GM19193 (cell line): Measurements from ENCODE around the gene ARMC9.

Source experiments
- POLR2A ChIP-seq: IDR thresholded peaks from 4 replicates; pipeline ENCODE4 v1.6.1; 2011; ENCODE audit not compliant: insufficient read depth, insufficient read length; ENCODE audit errors: extremely low read depth

The ARMC9 gene

DNA sequence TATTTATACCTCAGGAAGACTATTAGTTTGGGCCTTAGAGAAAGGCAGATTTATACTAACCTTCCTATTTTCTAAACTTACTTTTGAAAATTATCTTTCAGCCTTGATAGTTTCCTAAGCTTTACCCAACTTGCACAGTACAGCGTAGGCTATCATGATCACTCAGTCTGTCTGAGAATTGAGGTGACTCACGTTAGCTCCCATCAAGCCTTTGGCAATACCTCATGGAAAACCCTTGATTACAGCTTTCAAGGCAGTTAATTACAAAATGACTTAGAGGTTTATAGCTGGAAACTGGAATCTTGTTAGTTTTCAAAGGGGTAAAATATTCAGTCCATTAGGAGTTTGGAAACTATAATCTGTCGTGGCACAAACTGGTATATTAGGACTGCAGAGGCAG lies 26.4 kb upstream of the ARMC9 start:
- TF ChIP-seq POLR2A, result no peak

DNA sequence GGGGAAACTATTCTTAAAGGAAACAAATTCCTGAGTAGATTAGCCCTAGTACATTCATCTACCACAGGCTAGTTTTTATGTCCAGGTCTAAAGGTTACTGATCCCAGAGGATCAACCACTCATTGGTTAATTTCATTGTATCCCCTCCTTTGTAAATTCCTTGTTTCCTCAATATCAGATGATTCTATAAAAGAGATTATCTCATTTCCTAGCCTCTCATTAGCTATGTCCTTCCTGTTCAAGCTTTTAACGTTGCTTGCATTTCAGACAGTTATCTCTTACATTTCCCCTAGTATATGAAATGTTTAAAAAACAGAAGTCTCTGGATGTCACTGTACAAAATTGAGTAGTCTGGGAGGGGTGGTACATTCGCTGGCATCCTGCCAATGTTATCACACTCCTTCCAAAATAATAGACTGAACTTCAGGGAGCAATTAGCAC lies 24.2 kb upstream of the ARMC9 start:
- no peak for TF ChIP-seq POLR2A

DNA sequence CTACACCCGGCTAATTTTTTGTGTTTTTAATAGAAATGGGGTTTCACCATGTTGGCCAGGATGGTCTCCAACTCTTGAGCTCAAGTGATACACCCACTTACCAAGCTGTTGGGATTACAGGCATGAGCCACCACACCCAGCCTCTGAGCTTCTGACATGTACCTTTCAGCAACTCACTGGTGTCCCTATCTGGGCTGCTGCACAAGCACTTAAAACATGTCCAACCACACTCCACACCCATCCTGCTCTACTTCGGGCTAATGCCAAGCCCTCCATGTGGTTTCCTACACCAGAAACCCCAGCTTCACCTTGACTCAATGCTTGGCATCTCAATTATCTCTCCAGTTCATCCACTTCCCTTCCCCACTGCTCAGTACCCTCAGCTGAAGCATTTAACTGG lies 22.4 kb upstream of the ARMC9 start:
- no peak for TF ChIP-seq POLR2A

DNA sequence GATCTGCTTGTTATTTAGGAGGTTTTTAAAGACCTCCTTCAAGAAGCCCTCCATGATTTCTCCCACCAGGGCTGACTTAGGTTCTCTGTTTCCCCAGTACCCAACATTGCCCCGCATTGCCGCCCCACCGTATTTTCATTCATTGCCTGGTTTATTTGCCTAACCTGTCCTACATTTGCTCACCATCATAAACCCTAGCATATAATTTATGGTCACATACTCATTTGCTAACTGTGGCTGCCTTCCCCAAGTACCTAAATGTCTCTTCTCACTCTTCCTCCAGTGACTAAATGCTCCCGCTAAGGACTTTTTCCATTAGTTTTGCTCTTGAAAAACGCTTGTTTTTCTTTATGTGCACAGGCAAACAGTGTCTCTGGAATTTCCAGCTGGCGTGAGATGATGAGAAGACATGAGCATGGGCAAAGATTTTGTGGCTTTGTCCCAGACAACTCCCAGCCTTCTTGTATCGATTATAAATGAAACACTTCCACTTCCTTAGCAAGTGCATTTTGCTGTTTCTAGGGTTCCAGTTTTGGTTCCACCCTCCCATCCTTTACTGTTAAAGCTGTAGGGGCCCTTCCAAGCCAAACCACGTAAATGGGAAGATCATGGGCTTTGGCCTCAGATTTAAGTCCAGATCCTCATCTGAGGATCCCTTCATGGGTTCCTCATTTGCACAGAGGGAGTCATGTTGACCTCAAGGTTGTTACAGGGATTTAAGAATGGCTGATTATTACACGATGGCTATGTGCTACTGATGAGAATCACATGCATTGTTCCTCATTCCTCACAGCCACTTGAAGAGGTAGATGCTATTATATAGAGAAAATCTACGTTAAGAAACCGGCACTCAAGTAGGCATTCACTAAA lies 21.0 kb upstream of the ARMC9 start:
- TF ChIP-seq POLR2A, result no peak

DNA sequence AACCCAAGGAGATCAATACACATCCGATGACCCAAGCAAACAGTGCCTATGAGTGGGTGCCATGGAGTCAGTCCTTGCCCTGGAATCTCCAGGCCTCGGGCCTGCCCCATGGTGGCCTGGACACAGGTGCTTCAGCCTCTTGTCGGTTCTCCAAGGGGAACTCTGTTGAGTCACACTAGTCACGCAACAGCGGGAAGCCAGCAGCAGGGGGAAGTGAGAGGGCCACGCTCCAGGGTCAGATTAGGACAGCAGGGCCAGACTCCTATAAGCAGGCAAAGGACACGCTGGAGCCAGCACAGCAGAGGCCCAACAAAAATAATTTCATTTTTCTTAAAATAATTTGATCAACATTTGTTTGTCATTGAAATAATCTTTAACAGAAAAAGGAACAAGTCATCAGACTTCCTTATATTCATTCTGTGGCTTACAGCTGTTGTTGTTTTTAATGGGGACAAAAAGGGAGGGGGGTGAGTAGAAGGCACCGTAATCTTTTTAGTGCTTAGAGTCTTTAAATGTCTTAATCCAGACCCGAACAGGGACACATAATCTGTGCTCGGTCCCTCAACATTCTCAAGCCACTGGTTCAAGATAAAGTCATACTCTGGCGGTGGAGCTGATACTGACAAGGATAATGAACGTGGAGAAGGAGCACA lies 16.4 kb upstream of the ARMC9 start:
- no peak for TF ChIP-seq POLR2A

DNA sequence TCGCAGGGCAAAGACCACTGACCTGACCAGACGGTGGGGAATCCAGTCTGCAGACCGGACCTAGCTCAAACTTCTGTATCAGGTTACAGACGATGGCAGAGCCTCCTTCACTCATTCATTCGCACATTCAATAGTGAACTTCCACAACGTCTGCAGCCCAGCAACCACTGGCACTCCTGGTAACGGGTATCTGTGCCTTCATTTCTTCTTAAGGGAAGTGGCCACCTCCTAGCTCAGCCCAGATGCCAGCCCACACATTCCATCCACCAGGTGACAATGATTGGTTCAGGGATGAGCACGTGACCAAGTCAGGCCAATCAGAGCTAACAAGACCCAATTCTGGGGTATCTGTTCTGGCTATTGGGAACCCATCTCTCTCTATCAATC lies 15.9 kb upstream of the ARMC9 start:
- TF ChIP-seq POLR2A, result peak; percentile 42

DNA sequence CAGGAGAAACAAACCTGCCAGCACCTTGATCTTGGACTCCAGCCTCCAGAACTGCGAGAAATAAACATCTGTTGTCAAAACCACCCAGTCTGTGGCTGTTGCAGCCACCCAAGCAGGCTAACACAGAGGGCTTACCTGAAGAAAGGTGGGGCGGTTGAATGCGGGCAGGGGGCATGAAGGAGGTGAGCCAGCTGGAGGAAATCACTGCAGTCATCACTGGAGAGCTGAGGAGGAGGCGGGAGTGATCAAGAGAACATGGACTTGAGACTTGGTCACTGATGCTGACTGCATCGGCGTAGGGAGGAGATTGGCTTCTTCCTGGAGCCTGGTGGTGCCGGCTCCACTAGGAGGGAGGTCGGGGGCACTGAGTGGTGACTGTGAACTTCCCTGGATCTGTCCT lies 14.6 kb upstream of the ARMC9 start:
- no peak for TF ChIP-seq POLR2A

DNA sequence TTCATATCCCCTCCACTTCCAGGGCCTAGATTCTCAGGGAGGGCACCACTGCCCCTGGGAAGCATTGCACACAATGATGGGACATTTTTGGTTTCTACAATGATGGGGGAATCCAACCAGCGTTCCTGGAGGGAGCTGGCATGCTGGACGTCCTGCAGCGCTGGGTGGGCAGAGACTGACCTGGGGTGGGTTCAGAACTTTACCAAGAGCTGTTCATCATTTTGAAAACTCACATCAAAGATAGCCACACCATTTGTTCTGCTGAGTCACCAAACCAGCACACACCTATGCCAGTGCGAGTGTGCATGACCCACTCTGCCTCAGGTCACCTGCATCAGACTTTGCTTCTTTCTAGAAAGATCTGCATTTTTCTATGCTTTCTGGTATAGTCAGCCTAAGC lies 14.1 kb upstream of the ARMC9 start:
- TF ChIP-seq POLR2A, result no peak

DNA sequence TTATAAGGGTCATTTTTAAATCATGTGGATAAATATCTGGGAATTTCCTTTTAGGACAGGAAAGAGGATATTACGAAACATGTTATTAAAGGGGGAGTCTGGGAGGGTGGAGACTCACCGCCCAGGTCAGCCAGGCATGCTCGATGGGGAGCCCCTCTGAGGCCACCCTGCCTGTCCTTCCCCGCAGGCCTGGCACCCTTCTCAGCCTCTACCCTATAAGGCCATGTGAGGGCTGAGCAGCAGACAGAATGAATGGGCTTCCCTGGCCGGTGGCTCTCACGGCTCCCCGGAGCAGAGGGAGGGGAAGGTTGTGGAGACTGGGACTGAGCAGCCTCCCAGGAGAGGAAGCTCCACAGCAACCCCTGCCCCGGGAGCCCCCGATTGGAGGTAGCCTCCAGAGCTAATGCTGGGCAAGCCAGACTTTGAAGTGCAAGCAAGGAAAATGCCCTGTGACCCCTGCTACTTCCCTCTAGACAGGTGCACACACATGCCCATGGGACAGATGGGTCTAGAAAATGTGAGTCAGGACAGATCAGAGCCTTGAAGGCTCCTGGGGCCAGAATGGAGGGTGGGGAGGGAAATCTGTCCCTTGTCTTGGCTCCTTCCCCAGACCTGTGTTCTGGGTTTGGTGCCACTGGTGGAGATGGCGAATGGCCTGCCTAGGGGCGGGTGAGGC lies 13.2 kb upstream of the ARMC9 start:
- TF ChIP-seq POLR2A, result no peak

DNA sequence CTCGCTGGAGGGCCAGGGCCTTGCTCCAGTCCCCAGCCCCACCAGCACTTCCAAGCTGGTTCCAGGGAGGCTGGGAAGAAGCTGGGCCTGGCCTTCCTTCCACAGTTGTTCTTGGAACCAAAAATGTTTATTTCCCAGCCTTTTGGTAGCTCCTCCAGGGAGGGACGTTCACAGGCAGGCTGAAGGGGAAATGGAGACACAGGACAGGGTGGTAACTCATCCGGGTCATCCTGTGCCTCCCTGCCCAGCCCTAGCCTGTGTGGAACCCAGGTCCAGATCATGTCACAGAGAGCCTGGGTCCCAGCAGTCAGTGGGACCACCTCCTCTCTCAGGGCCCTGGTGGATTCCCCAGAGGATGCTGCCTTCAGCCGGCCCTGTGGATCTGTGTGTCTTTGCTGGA lies 12.5 kb upstream of the ARMC9 start:
- no peak for TF ChIP-seq POLR2A

DNA sequence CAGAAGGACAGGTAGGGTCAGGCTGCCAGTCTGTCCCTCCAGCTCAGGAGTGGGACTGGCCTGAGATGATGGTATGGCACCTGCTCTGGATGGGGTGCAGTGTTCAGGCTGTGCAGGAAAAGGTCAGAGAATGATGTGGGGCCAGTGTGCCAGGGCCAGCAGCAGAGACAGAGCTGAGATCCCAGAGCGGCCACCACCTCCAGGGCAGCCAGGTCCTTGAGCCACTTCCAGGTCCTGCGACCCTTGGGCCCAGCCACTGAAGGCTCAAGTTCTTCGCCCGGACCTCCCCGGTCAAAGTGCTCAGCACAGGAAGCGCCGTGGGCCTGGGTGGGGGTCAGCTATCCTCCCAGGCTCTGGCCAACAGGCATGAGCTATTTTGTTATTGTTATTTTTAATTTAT lies 12.1 kb upstream of the ARMC9 start:
- no peak for TF ChIP-seq POLR2A

DNA sequence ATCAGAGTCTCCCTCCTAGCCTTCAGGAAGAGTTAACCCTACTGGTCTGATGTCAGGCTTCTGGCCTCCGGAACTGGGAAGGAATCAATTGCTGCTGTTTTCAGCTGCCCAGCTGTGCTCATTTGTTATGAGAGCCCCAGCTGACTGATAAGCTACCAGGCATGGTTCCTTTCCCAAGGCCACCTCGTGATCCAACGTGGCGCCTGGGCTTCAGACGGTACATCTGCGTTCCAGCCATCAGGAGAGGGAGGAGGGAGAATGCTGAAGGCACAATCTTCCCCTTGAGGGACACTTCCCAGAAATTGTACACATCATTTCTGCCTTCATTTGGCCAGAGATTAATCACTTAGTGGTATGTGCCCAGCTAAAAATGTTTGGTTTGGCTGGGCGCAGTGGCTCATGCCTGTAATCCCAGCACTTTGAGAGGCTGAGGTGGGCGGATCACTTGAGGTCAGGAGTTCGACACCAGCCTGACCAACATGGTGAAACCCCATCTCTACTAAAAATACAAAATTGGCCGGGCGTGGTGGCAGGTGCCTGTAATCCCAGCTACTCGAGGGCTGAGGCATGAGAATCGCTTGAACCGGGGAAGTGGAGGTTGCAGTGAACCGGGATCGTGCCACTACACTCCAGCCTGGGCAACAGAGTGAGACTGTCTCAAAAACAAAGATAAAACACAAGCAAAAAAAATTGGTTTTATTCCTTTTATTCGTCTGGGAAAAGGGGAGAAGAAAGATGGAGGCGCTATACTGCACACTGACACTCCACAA lies 10.5 kb upstream of the ARMC9 start:
- no peak for TF ChIP-seq POLR2A

DNA sequence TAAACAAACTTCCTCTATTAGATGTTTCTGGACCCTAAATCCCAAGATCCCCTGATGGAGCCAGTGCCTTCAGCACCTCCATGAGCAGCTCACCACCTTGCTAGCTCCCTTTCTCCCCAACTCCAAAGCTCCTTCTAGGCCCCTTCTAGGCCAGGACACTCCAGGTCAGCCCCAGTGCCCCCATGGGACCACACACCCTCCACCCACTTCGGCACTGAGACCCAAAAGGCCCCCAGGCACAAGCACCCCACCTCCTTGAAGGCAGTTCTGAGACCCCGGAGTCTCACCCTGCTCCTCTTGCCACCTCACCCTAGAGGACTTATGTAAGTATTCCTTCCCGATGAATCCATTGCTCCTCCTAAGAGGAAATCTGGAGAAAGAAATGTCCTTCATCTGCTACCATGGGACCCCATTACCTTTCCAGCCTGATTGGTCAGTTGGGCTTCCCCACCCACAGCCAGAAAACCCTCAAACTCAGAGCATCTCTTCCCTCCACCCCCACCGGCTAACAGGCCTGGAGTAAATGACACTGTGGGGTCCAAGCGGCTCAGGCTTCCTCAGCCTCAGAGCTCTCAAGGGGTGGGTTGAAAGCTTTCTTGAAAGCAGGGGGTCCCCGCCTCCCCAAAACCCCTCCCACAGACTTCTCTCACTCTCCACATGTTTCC lies 9.8 kb upstream of the ARMC9 start:
- no peak for TF ChIP-seq POLR2A

DNA sequence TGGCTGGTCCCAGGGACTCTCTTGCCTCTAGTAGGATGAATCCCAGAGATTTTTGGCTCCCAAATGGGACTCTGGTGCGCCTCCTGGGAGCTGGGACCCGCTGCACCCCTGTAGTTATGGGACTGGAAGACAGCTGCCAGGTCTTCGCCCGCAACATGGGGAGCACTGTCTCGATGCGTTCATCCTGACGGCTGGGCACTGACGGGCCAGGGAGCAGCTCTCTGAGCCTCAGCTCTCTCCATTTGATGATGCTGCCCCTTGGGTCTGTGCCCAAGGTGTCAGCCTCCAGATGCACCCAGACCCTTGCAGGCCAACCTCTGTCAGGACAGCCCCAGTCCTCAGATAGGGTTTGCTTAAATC lies 9.3 kb upstream of the ARMC9 start:
- TF ChIP-seq POLR2A, result no peak
